Stimulated activated CD8-positive, alpha-beta memory T cell treated with anti-CD3 and anti-CD28 coated beads, Interleukin-4, amount 100 ng/mL, for 1 hour (primary cell): ENCODE data around the gene UBAC2.

Experiments used
- DNase-seq, 2 donors: peaks; one replicate each; pipeline ENCODE4 v3.0.0-alpha.2; 2020; ENCODE audit warnings: low read depth in 2 of 2, low spot score in 1 of 2

Gene UBAC2

GRCh38 chr13:99266827-99267226 is 66.2 kb downstream of the UBAC2 start:
- no peak for DNase-seq

- DNase-seq: no peak
Observed at GRCh38 chr13:99267927-99268326, 67.3 kb downstream of the UBAC2 start.

GRCh38 chr13:99268822-99269221 is 68.2 kb downstream of the UBAC2 start:
- DNase-seq: no peak

GRCh38 chr13:99269627-99270241 is 69.1 kb downstream of the UBAC2 start:
- no peak for DNase-seq

GRCh38 chr13:99270518-99270917 is 69.9 kb downstream of the UBAC2 start:
- no peak for DNase-seq

GRCh38 chr13:99271249-99271648 is 70.6 kb downstream of the UBAC2 start:
- DNase-seq: no peak

GRCh38 chr13:99272481-99272880 is 71.8 kb downstream of the UBAC2 start:
- no peak for DNase-seq

- DNase-seq: no peak
Observed at GRCh38 chr13:99273128-99273527, 72.5 kb downstream of the UBAC2 start.

- DNase-seq: no peak
Observed at GRCh38 chr13:99275093-99275469, 74.4 kb downstream of the UBAC2 start.

- DNase-seq: no peak
Observed at GRCh38 chr13:99276706-99277105, 76.1 kb downstream of the UBAC2 start.

GRCh38 chr13:99277629-99278028 is 77.0 kb downstream of the UBAC2 start:
- no peak for DNase-seq

GRCh38 chr13:99278200-99278599 is 77.5 kb downstream of the UBAC2 start:
- DNase-seq: no peak

- DNase-seq: no peak
Observed at GRCh38 chr13:99278843-99279242, 78.2 kb downstream of the UBAC2 start.

- no peak for DNase-seq
Observed at GRCh38 chr13:99279637-99280036, 79.0 kb downstream of the UBAC2 start.

GRCh38 chr13:99280166-99280565 is 79.5 kb downstream of the UBAC2 start:
- DNase-seq: no peak

GRCh38 chr13:99281811-99282263 is 81.2 kb downstream of the UBAC2 start:
- DNase-seq: no peak

GRCh38 chr13:99282264-99283231 is 81.9 kb downstream of the UBAC2 start:
- no peak for DNase-seq

- no peak for DNase-seq
Observed at GRCh38 chr13:99285432-99286182, 85.0 kb downstream of the UBAC2 start.

- DNase-seq: no peak
Observed at GRCh38 chr13:99287551-99287950, 86.9 kb downstream of the UBAC2 start.

GRCh38 chr13:99288089-99288488 is 87.4 kb downstream of the UBAC2 start:
- DNase-seq: no peak

GRCh38 chr13:99289271-99289670 is 88.6 kb downstream of the UBAC2 start:
- no peak for DNase-seq
